ENCODE data around the gene RPS25. TPM values are rescaled to one million over a fixed set of nuclear protein-coding genes. Genes with fewer than 3 reads are reported as not detected.

RPS25 gene
- 2,482 and 2,538 TPM in 2 replicates for total RNA-seq (ENCODE audit: low replicate concordance)

DNA sequence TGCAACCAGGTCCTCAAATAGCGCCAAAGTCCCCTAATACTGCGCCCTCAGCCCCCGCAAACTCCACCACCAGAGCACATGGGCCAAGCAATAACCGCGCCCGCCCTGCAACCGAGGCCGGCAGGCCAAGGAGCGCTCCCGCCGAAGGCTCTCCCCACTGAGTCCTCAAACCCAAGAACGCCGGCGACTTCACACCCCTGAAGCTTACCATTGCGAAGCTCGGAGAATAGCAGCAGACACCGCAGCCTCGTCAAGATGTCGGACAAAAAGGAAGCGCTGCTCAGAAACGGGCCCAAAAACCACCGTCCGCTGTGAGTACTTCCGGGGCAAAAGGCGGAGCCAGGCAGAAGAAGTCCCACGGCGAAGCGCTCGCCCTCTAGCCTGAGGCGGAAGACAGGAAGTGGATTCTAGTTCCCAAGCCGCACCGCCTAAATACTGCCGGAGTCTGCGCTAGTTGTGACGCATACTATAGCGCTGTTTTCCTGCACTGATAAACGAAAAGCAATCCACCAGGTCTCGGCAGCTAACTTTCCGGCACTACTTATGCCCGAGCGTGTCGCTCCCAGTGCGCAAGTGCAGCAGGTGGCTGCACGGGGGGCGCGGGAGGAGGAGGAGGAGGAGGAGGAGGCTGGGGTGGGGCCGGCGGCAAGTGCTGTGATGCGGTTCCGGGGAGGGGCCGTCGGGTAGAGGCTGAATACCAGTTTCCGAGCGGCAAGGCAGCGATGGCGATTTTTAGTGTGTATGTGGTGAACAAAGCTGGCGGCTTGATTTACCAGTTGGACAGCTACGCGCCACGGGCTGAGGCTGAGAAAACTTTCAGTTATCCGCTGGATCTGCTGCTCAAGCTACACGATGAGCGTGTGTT, at the start of gene RPS25, which contains the start of gene TRAPPC4:
Gene RPS25 (minus strand): TSS at position 270 of the 865 bp plus-strand sequence. CDS start 59 bp downstream, at position 211.
Gene TRAPPC4 (plus strand): TSS at position 693 of the 865 bp plus-strand sequence. CDS start 30 bp downstream, at position 723.
- Histone ChIP-seq H3K4me3 (peak within 1 kb of the TSS; percentile 91), H3K9ac (peak within 1 kb of the TSS; percentile 92), H3K4me2 (peak within 1 kb of the TSS; percentile 100), H2AFZ (replicated peaks) (peak within 1 kb of the TSS; percentile 92), H3K36me3 (peaks cover 12% of the 10 kb centered on the region), H3K27me3 (no peaks in the 10 kb centered on the region), H3K27ac (peak within 1 kb of the TSS; percentile 94), H3F3A (ENCODE audit: low read depth) (peaks cover 73% of the 10 kb centered on the region), H4K20me1 (ENCODE audit: low read depth) (peaks cover 42% of the 10 kb centered on the region), H3K9me3 (ENCODE audit: low read depth) (no peaks in the 10 kb centered on the region), H3K79me2 (ENCODE audit: low read depth) (peaks cover 75% of the 10 kb centered on the region), H3K4me1 (peaks cover 16% of the 10 kb centered on the region)
- H3K27me3 Mint-ChIP-seq (ENCODE audit: insufficient read depth, low read depth), result peaks cover 2% of the 10 kb centered on the region
- H3K4me3 Mint-ChIP-seq, result peak within 1 kb of the TSS; percentile 100
- H3K27ac Mint-ChIP-seq, result peak within 1 kb of the TSS; percentile 99
- peaks cover 22% of the 10 kb centered on the region for H3K4me1 Mint-ChIP-seq
- TF ChIP-seq EZH2 (IDR thresholded peaks at IDR 0.05), result no peak
- TF ChIP-seq CTCF (IDR thresholded peaks at IDR 0.05), result peak; percentile 3
- peak; percentile 96 for DNase-seq (ENCODE audit: low spot score)
- peaks cover 29% of the 10 kb centered on the region for H3K36me3 Mint-ChIP-seq
- H3K9me3 Mint-ChIP-seq, result no peaks in the 10 kb centered on the region

DNA sequence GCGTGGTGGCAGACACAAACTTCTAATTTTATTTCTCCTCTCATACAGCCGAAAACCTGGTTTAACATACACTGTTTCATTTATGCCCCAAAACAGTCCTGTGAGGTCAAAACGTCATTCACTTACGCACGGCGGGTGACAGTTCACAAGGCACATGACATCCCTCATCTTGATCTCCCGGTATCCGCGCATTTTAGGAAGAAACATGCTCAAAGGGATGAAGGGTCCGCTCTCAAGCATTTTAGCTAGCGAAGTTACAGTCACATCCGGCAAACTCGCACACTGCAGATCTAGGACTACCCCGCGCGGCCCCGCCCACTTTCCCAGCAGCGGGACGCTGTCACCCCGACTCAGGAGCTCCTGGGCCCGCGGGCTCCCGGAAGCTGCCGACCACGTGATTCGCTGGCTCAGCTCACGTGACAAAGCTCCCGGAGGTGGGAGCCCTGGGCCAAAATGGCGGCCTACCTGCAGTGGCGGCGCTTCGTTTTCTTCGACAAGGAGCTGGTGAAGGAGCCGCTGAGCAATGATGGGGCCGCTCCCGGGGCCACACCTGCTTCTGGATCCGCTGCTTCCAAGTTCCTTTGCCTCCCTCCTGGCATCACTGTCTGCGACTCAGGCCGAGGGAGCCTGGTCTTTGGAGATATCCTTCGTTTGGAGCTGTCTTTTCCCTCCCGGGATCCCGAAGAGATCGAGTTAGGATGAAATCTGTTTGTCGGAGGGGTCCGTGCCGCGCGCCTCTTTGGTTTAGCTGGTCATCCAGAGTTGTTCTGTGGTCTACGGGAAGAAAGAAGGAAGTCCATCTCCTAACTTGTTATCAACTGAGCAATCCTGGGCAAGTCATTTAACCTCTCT, 49.5 kb upstream of the RPS25 start, which contains the start of gene VPS11:
Gene VPS11 (plus strand): TSS at position 448 of the 852 bp plus-strand sequence. CDS start 6 bp downstream, at position 454.
- Histone ChIP-seq H3K9ac (peak within 1 kb of the TSS; percentile 91), H2AFZ (replicated peaks) (peak within 1 kb of the TSS; percentile 90), H3K27me3 (no peaks in the 10 kb centered on the region), H3K4me1 (no peaks in the 10 kb centered on the region), H3K4me2 (peak within 1 kb of the TSS; percentile 82), H3F3A (ENCODE audit: low read depth) (peaks cover 15% of the 10 kb centered on the region), H4K20me1 (ENCODE audit: low read depth) (no peaks in the 10 kb centered on the region), H3K27ac (peak within 1 kb of the TSS; percentile 74), H3K36me3 (no peaks in the 10 kb centered on the region), H3K79me2 (ENCODE audit: low read depth) (peaks cover 16% of the 10 kb centered on the region), H3K9me3 (ENCODE audit: low read depth) (no peaks in the 10 kb centered on the region), H3K4me3 (peak within 1 kb of the TSS; percentile 89)
- no peak for TF ChIP-seq CTCF (IDR thresholded peaks at IDR 0.05)
- TF ChIP-seq EZH2 (IDR thresholded peaks at IDR 0.05), result peak; percentile 16
- TF ChIP-seq EZH2phosphoT487 (IDR thresholded peaks at IDR 0.05), result no peak
- peaks cover 12% of the 10 kb centered on the region for H3K4me1 Mint-ChIP-seq
- H3K27me3 Mint-ChIP-seq (ENCODE audit: insufficient read depth, low read depth), result peaks cover 4% of the 10 kb centered on the region
- peak; percentile 98 for DNase-seq (ENCODE audit: low spot score)
- no peaks in the 10 kb centered on the region for H3K9me3 Mint-ChIP-seq
- peaks cover 4% of the 10 kb centered on the region for H3K36me3 Mint-ChIP-seq
- H3K27ac Mint-ChIP-seq, result peak within 1 kb of the TSS; percentile 96
- peak within 1 kb of the TSS; percentile 95 for H3K4me3 Mint-ChIP-seq

DNA sequence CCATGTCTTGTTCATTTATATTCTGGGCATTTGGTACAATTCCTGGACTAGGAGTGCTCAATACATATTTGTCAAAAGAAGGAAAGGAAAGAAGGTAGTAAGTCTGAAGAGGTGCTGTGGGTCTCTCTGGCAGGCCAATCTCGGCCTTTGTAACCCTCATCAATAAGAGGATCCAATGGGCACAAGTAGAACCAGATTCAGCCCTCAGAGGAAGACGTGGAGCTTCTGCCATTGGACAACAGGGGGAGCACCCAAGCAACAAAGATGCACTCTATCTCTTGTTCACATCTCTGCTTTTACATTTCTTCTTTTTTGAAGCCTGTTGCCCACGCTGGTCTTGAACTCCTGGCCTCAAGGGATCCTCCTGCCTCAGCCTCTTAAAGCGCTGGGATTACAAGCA, 47.2 kb upstream of the RPS25 start:
- H3K9me3 Mint-ChIP-seq, result no peaks in the 10 kb centered on the region
- Histone ChIP-seq H3F3A (ENCODE audit: low read depth) (peaks cover 15% of the 10 kb centered on the region), H3K4me3 (no peak overlapping the region), H2AFZ (replicated peaks) (no peak overlapping the region), H4K20me1 (ENCODE audit: low read depth) (no peaks in the 10 kb centered on the region), H3K36me3 (no peaks in the 10 kb centered on the region), H3K27me3 (no peaks in the 10 kb centered on the region), H3K4me2 (no peak overlapping the region), H3K9ac (no peak overlapping the region), H3K79me2 (ENCODE audit: low read depth) (peaks cover 16% of the 10 kb centered on the region), H3K4me1 (no peaks in the 10 kb centered on the region), H3K9me3 (ENCODE audit: low read depth) (no peaks in the 10 kb centered on the region), H3K27ac (no peak overlapping the region)
- H3K36me3 Mint-ChIP-seq, result peaks cover 4% of the 10 kb centered on the region
- peak; percentile 43 for DNase-seq (ENCODE audit: low spot score)
- H3K4me1 Mint-ChIP-seq, result peaks cover 12% of the 10 kb centered on the region
- H3K27ac Mint-ChIP-seq, result no peak overlapping the region
- peaks cover 4% of the 10 kb centered on the region for H3K27me3 Mint-ChIP-seq (ENCODE audit: insufficient read depth, low read depth)
- peak overlapping the region; percentile 47 for H3K4me3 Mint-ChIP-seq
- TF ChIP-seq CTCF (IDR thresholded peaks at IDR 0.05) (peak; percentile 53), EZH2phosphoT487 (IDR thresholded peaks at IDR 0.05) (no peak)

Measured in neural progenitor cell (in vitro differentiated cells).